Amniotic stem cell (primary cell): ENCODE data around the gene ZNF618.

Experiments used
- DNase-seq: peaks from one replicate; lab custom pipeline; 2025; lab: John Stamatoyannopoulos, UW

ZNF618 gene

GRCh38 chr9:114001794-114002261 is 125.7 kb downstream of the ZNF618 start:
- no peak for DNase-seq

DNA sequence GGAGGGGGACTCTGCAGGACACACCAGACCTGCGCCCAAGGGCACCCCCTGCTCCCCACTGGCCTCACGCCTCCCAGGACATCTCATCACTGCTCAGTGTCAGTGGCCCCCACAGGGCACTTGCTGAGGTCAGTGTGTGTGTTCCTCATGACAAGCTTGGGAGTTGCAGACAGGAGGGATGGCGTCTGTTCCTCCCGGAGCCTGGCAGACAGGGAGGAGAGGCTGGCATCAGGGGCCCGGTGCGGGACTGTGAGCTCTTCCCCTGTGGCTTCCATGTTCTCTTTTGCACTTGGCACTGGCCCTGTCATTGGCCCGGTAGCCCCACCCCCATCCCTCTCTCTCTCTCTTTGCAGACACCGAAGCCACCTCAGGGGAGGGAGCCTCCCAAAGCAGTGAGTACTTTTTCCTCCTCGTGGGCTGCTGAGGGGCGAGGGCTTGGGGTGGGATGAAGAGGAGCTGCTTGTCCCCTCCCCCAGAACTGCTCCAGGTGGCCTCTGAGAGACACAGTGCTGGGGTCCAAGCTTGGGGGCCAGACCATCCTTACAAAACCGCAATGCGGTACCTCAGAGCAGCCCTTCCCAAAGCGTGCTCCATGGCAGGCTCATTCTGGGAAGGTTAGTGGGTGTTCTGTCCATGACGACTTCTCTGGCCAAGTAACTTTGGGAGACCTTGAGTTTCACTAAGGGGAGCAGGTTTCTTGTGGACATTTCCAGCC is 126.3 kb downstream of the ZNF618 start:
- no peak for DNase-seq

- no peak for DNase-seq
These were observed 126.9 kb downstream of the ZNF618 start for GRCh38 chr9:114002986-114003350.

DNA sequence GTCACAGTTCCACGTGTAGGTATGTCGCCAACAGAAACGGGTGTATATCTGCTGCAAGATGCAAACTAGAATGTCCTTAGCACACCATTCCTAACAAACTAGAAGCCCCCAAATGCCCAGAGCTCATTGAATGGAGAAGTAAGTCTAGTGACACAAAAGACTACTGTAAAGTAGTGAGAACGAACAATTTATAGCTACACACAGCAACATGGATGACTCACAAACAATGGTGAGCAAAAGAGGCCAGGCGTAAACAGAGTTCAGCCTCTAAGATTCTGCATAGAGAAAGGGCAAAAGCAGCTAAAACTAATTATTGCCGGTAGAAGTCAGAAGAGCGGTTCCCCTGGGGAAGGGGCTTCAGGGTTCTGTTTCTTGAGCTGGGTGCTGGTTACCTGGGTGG is 127.2 kb downstream of the ZNF618 start:
- no peak for DNase-seq

DNA sequence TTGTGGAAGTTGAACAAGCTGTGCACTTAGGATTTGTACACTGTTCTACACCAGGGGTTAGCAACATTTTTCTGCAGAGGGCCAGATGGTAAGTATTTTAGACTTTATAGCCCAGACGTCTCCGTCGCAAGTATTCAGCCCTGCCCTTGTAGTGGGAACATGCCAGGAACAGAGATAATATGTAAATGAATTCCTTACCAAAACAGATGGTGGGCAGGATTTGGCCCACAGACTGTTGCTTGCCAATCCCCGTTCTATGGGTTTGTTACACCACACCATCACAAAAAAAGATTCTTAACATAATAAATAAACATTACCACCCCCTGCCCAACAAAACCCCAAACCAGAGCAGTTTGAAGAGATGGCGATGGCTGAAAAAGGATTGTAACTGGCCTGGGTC is 127.6 kb downstream of the ZNF618 start:
- DNase-seq, result no peak

DNA sequence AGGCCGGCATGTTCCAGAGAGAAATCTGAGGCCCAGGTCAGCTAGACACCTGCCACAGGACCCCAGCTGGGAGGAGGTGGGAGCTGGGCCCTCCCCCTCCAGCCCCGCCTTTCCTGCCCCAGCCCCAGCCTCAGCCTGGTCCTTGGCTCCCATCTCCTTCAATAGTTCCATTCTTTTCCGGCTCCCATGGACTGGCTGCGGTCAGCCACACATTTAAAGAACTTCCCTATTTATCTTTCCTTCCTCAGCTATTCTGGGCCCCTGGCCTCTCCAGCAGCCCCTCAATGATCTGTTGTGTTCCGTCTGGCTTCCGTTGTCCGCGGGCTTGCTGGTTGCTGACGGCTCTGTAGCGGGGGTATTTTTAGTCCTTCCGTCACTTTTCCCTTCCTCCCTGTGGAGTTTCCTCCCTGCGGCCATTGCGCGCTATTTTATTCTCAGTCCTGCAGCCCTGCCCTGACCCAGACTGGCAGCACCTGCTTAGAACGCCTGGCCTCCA is 128.2 kb downstream of the ZNF618 start:
- DNase-seq, result no peak

DNA sequence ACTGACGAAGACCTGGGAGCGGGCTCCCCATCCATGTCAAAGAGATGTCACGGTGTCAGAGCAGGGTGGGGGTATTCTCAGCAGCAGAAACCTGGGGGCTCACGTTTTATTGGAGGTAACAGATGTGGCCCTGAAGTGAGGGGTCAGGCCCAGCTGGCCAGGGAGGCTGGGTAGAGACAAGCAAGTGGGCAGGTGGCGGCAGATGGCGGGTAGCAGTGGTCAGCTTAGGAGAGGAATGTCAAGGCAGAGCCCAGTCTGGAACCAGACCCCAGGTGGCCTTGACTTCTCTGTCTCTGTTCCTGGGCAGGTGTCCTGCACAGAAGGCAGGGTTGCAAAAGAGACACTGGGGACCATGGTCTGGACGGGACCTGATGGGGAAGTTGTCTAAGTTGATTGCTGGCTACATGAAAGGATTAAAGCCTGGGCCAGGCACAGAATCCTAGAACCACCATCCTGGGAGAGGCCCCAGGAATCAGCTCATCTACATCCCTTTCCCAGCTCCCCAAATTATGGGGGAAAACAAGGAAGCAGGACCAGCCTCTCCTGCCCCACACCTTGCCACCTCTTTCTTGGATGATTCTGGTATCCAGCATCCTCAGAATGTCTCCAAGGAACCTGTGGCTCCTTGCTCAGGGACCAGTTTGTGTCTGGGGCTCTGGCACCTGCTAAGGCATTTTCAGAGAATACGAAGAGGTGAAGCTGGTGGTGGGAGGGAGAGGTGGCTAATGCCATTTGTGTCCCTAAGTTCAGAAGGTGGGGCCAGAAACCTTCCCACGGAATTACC is 129.5 kb downstream of the ZNF618 start:
- DNase-seq, result no peak

GRCh38 chr9:114006155-114006550 is 130.0 kb downstream of the ZNF618 start:
- DNase-seq, result no peak

- DNase-seq, result no peak
These were observed 131.0 kb downstream of the ZNF618 start for GRCh38 chr9:114006931-114007691.

DNA sequence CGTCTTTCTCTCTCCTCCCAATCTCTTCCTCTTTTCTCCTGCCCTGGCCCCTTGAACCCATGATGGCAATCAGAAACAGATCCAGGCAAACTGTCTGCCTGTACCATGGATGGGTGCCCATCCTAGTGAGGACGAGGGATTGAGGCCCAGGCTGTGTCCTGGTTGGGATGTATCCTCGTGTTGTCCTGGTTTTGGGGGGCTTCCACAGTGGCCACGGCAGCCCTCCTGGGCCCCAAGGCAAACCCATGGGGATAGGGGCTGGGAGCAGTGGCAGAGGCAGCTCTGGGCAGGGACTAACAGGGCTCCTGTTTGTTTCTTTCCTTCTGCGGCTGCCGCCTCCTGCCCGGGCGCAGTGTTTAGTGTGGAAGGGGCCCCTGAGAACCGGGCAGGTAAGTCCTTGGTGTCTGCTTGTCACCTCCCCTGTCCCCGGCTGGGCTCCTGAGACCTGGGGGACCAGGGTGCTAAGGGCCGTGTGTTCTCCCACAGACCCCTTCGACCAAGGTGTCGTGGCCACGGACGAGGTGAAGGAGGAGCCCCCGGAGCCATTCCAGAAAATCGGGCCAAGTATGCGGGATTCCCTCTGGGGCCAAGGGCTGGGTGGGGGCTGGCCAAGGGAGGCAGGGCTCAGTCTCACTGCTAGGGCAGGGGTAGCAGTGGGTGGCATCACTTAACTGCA is 132.0 kb downstream of the ZNF618 start:
- DNase-seq, result no peak

DNA sequence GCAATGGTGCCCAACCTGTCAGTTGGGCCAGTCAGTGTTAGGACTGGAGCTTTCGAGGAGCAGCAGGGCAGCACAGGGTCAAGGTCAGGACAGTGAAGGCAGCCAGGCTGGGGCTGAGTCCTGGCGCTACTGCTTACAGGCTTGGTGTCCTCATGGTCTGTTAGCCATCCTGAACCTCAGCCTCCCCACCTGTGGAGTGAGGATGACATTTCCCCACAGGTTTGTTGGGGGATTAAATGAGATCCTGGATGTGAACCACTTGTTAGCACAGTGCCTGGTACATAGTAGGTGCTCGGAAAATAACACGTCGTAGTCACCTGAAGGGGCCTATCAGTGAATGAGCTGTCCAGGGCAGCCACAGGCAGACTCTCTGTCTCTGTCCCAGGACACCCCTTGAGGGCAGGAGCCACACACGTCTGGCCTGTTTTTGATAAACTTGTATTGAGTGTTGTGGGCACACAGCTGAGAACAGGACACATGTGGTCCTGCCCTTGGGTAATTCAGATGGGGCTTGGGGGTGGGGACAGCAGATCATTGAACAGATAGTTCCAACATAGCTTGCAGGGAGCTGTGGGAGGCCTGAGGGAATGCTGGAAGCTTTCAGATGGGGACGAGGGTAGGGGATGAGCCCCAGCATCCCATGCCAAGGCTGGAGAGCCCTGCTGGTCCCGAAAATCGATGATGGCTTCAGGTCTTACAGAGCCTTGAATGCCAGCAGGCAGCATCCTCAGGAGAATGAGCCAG is 132.7 kb downstream of the ZNF618 start:
- DNase-seq, result no peak

DNA sequence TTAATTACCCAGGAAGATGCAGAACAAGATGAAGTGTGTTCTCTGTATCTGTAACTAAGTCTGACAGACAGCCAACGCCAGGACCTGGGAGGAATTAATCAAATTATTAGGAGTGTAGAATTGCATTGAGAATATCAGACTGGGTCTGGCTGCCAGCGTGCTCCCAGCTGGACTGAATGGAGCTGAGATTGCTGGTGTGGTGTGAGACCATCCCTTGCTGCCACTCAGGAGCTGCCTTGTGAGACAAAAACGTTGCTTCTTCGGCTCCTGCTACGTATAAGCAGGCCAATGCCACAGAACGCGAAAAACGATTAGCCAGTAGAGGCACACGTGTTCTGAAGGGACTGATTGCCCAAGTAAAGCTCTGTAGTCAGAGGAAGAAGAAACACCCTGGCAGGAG is 135.2 kb downstream of the ZNF618 start:
- DNase-seq, result no peak

- no peak for DNase-seq
These were observed 136.0 kb downstream of the ZNF618 start for GRCh38 chr9:114012126-114012525.

DNA sequence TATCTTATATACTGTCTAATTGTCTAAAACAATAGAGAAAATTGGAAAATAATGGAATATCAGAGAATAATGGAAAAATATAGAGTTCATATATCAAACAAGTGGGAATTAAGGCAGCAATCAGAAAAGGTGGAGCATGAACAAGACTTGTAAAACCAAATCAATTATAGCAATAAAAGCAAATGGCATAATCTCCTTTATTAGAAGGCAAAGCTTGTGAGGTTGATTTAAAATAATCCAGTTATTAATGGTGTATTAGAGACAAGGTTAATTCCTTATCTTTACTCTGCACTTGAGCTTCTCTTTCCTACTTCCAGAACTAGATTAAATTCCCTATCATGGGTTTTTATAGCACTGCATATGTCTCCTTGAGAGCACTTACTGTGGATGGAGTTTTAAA is 137.9 kb downstream of the ZNF618 start:
- no peak for DNase-seq

DNA sequence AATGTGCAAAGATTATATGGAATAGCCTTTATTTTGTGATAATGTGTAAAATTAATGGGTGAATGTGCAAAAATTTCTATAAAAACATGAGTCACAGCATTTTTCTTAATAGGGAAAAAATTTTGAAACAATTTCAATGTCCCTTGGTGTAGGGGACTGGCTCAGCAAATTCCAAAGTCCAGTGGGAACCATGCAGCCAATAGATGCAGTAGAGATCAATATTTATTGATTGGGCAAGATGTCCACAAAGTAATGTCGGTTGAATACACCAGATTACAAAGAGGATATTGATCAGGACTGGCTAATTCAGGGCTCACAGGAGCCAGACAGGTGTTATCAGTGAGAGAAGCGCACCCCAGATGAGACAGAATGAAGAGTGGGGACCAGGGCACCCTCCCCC is 139.5 kb downstream of the ZNF618 start:
- no peak for DNase-seq

DNA sequence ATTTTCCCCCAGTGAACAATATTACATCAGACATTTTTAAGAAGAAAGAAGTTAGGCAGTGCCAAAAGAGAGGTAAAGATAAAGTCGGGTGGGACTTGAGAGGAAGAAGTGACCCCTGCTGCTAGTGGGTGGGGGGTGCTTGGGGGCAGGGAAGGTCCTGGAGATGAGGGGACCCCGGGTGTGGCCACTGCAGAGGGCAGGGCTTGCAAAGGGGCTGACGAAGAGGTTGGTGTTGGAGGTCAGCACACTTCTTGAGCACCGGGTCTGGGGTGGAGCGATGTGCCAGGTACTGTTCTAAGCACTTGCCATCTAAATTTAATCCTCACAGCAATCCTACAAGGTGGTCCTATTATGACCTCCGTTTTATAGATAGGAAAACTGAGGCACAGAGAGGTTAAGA is 140.0 kb downstream of the ZNF618 start:
- DNase-seq, result no peak

- DNase-seq, result no peak
These were observed 140.7 kb downstream of the ZNF618 start for GRCh38 chr9:114016629-114017423.

GRCh38 chr9:114017741-114018715 is 141.9 kb downstream of the ZNF618 start:
- no peak for DNase-seq

DNA sequence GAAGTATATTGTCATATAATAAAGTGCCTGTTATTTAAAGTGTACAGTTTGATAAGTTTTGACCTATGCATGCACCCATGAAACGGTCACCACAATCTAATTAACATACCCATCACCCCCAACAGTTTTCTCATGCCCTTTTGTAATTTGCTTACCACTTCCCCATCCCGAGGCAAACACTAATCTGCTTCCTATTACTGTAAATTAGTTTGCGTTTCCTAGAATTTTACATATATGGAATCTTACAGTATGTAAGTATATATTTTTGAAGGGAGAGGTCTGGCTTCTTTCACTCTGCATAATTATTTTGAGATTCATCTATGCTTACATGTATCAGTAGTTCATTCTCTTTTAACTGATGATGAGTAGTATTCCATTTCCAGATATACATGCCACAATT is 145.5 kb downstream of the ZNF618 start:
- DNase-seq, result no peak
